PC-9 (cell line): ENCODE results near the gene SPRED1. TPM values are rescaled to one million over a fixed set of nuclear protein-coding genes. Genes with fewer than 3 reads are reported as not detected.

ENCODE experiments used
- BruUV-seq: library from RNA; stranded (reverse); fragments of 400-500 nt; replicated peaks from 2 replicates; lab custom pipeline; 2021; lab: Mats Ljungman, UMichigan
- CTCF ChIA-PET: fragments of 300-600 bp; sonication (Branson Sonifier 250); formaldehyde crosslinking; loops from one replicate; lab custom pipeline; 2022; ENCODE audit warnings: antibody characterized with exemption; lab: Charles Lee
- POLR2A ChIA-PET: fragments of 300-600 bp; sonication (Branson Sonifier 250); formaldehyde crosslinking; loops from one replicate; lab custom pipeline; 2022; ENCODE audit warnings: antibody characterized with exemption; ENCODE audit not compliant: unreplicated experiment; lab: Charles Lee
- DNase-seq, 2 experiments: peaks; one replicate each; pipeline versions ENCODE4 v3.0.0 to v3.0.0-alpha.2; 2015 to 2022; ENCODE audit warnings: mixed read lengths in 1 of 2
- H2AFZ ChIP-seq: fragments of 200-600 bp; sonication (generic); 2 replicates; pipeline ENCODE4 v1.8.1; 2017; ENCODE audit warnings: antibody characterized with exemption
- H3F3A ChIP-seq: fragments of 200-600 bp; sonication (generic); 2 replicates; pipeline ENCODE4 v1.8.1; 2017; ENCODE audit warnings: antibody characterized with exemption, mild to moderate bottlenecking, low read depth; ENCODE audit not compliant: insufficient read depth
- H3K27ac ChIP-seq: fragments of 200-600 bp; sonication (generic); 2 replicates; pipeline ENCODE4 v1.6.1; 2016; ENCODE audit warnings: mixed run types
- H3K27me3 ChIP-seq: fragments of 200-600 bp; sonication (generic); 2 replicates; pipeline ENCODE4 v1.6.1; 2016; ENCODE audit warnings: low read depth, mixed run types; ENCODE audit not compliant: insufficient read depth
- H3K36me3 ChIP-seq: fragments of 200-600 bp; sonication (generic); 2 replicates; pipeline ENCODE4 v1.6.1; 2016; ENCODE audit warnings: low read depth, mixed run types
- H3K4me1 ChIP-seq: fragments of 200-600 bp; sonication (generic); replicated peaks from 2 replicates; pipeline ENCODE4 v1.6.1; 2016; ENCODE audit warnings: mixed run types; ENCODE audit not compliant: insufficient read depth
- H3K4me2 ChIP-seq: fragments of 200-600 bp; sonication (generic); 2 replicates; pipeline ENCODE4 v1.6.1; 2017; ENCODE audit warnings: mixed run types
- H3K4me3 ChIP-seq: fragments of 200-600 bp; sonication (generic); 2 replicates; pipeline ENCODE4 v1.6.1; 2016; ENCODE audit warnings: mixed run types
- H3K79me2 ChIP-seq: fragments of 200-600 bp; sonication (generic); 2 replicates; pipeline ENCODE4 v1.6.1; 2017; ENCODE audit warnings: low read depth, mixed run types
- H3K9me2 ChIP-seq: fragments of 200-600 bp; sonication (generic); 2 replicates; pipeline ENCODE4 v1.8.1; 2017; ENCODE audit warnings: mild to moderate bottlenecking; ENCODE audit not compliant: insufficient read depth
- H3K9me3 ChIP-seq: fragments of 200-600 bp; sonication (generic); 2 replicates; pipeline ENCODE4 v1.8.1; 2016; ENCODE audit warnings: low read depth; ENCODE audit not compliant: insufficient read depth
- H4K20me1 ChIP-seq: fragments of 200-600 bp; sonication (generic); 2 replicates; pipeline ENCODE4 v1.8.1; 2017; ENCODE audit not compliant: insufficient read depth
- CTCF ChIP-seq: fragments of 200-600 bp; sonication (generic); conservative IDR thresholded peaks from 2 replicates; pipeline ENCODE4 v1.6.1; 2017; ENCODE audit warnings: mixed run types, antibody characterized with exemption, mild to moderate bottlenecking, moderate library complexity
- EZH2 ChIP-seq: fragments of 200-600 bp; sonication (generic); IDR thresholded peaks from 2 replicates; pipeline ENCODE4 v1.8.0; 2017; ENCODE audit warnings: antibody characterized with exemption, low read depth
- intact Hi-C: fragments of 100-400 bp; cut with micrococcal nuclease; formaldehyde crosslinking; loops from one replicate; pipeline ENCODE4 v1.10.0; 2022; ENCODE audit not compliant: unreplicated experiment
- total RNA-seq: library from RNA; stranded (reverse); gene quantifications from 2 replicates; pipeline ENCODE4 v1.2.3, GENCODE V29; 2021

SPRED1 gene
- total RNA-seq, 1 experiment from 2014 or later: 16.5 TPM

DNA sequence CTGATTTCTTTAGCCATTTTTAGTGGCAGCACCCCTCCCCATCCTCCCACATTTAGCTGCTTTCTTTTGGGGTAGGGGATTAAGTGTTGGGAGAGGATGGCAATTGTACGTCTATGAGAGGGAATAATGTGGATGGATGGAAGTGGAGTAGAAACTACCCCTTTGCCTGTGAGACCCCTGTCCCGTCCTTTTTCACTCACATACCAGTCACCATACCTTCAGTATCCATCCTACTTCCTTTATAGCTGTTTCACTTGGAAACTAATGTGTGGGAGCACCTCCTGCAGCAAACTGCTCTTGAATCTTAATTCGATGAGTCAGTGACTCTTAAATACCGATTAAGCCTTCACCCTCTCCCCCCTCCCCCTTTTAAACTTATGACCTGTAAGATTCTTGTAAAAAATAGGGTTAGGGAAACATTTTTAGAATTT is 730 bp downstream of the SPRED1 start:
- TF ChIP-seq EZH2 (no peak), CTCF (no peak)
- Histone ChIP-seq H3K36me3 (no peaks in the 10 kb centered on the region), H3K4me3 (peak overlapping the region; percentile 80), H3K27ac (peak overlapping the region; percentile 43), H3K27me3 (no peaks in the 10 kb centered on the region), H3K4me1 (peaks cover 31% of the 10 kb centered on the region), H3K79me2 (peaks cover 58% of the 10 kb centered on the region), H2AFZ (peak overlapping the region; percentile 81; the same call in 1 of the 2 replicates), H3K4me2 (peak overlapping the region; percentile 81), H4K20me1 (peaks cover 11% of the 10 kb centered on the region; the same call in 1 of the 2 replicates), H3K9me2 (no peaks in the 10 kb centered on the region), H3F3A (peaks cover 11% of the 10 kb centered on the region; the same call in 1 of the 2 replicates), H3K9me3 (no peaks in the 10 kb centered on the region)
- intact Hi-C loops: no loop called here
- peak; percentile 8 to 74 for DNase-seq
- CTCF ChIA-PET: interaction anchor here (0.5 to 1.0 kb wide), 5 partner anchors 56 to 1922 kb away, joined by 3 to 9 read pairs (median 3); no protein-coding TSS in a partner anchor
- BruUV-seq: no TSS peak
- POLR2A ChIA-PET: interaction anchor here (0.6 to 0.9 kb wide), 3 partner anchors 181 to 1079 kb away, joined by 3 to 11 read pairs (median 3); no protein-coding TSS in a partner anchor

DNA sequence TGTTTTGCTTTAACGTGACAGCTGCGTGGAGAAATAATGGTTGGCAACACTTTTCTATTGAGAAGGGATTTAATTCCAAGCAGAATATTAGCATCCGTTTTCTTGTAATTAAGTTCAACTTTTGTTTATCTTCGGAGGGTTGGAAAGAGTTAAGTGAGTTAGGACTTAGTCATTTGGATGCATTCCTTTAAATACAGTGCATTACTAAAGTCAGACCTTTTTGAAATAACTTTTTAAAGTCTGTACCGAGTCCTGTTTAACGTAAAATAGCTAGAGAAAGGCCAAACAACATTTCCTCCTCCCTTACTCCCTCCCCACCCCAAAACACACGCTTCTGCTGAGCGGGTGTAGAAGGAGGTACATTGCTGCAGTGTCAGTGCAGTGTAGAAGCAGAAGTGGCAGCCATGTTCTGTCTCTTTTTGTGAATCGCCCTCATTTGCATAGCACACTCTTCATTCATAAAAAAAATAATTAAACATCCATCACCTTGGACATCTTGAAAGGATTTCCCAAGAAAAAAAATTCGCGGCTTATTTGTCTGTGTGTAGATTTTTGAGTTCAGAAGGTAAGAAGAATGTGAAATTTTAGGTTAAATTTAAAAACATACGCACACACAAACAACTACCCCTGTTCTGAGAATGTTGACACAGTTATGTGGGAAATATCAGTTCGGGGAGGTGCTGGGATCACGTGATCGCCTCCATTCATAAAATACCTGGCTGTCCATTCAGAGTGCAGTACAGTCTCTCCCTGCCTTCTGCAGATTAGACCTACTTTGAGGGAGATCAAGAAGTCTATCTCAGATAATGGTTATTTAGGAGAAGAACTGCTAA is 1.6 kb downstream of the SPRED1 start:
- Histone ChIP-seq H3K79me2 (peaks cover 67% of the 10 kb centered on the region), H3K9me2 (no peaks in the 10 kb centered on the region), H3K9me3 (no peaks in the 10 kb centered on the region), H4K20me1 (peaks cover 14% of the 10 kb centered on the region; the same call in 1 of the 2 replicates), H3F3A (peaks cover 11% of the 10 kb centered on the region; the same call in 1 of the 2 replicates), H3K4me2 (peak overlapping the region; percentile 81), H3K4me1 (peaks cover 31% of the 10 kb centered on the region), H3K36me3 (no peaks in the 10 kb centered on the region), H2AFZ (no peak overlapping the region; the same call in 1 of the 2 replicates), H3K4me3 (peak overlapping the region; percentile 80), H3K27me3 (no peaks in the 10 kb centered on the region), H3K27ac (peak overlapping the region; percentile 43)
- ChIA-PET CTCF (interaction anchor here (0.6 to 1.0 kb wide), 4 partner anchors 55 to 1923 kb away, joined by 3 to 9 read pairs (median 3); partner anchors contain the start of gene THBS1), POLR2A (interaction anchor here (0.6 to 0.9 kb wide), 4 partner anchors 119 to 1078 kb away, joined by 3 to 11 read pairs (median 4); no protein-coding TSS in a partner anchor)
- DNase-seq: peak; percentile 32 to 63
- intact Hi-C loops: no loop called here
- TF ChIP-seq EZH2: no peak
- TF ChIP-seq CTCF: no peak
- BruUV-seq: TSS peak; percentile 30

DNA sequence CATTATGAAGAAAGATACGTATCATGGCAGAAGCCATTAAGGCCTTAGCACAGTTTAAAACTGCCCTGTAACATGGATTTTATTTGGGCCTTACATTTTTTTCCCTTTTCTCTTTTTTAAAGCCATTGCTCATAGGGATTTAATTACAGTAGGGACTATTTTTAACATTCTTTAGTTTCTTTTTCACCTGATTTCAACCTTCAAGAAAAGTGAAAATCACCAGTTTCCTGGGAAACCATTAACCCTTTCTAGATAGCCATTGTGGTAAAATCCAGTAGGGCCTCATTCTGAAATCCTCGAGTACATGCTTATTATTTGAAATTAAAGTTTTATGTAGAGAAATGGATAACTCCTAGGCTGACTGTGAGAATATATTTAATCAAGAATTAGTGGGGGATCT is 3.1 kb downstream of the SPRED1 start:
- Histone ChIP-seq H3K9me2 (no peaks in the 10 kb centered on the region), H3K27me3 (no peaks in the 10 kb centered on the region), H2AFZ (no peak overlapping the region), H3F3A (peaks cover 10% of the 10 kb centered on the region; the same call in 1 of the 2 replicates), H4K20me1 (peaks cover 14% of the 10 kb centered on the region; the same call in 1 of the 2 replicates), H3K36me3 (no peaks in the 10 kb centered on the region), H3K4me1 (peaks cover 26% of the 10 kb centered on the region), H3K9me3 (no peaks in the 10 kb centered on the region), H3K4me2 (peak overlapping the region; percentile 81), H3K4me3 (peak overlapping the region; percentile 80; the same call in 1 of the 2 replicates), H3K27ac (no peak overlapping the region), H3K79me2 (peaks cover 81% of the 10 kb centered on the region)
- no TSS peak for BruUV-seq
- intact Hi-C loops: no loop called here
- CTCF ChIA-PET: no interaction called here
- TF ChIP-seq EZH2 (no peak), CTCF (no peak)
- DNase-seq: no peak
- POLR2A ChIA-PET: no interaction called here
